SK-N-SH (cell line): ENCODE results near the gene CTRB1. TPM values are rescaled to one million over a fixed set of nuclear protein-coding genes. Genes with fewer than 3 reads are reported as not detected.

ENCODE experiments used
- CTCF ChIA-PET: fragments of 300-600, 350-600 bp; formaldehyde crosslinking; extraction: SDS; loops from one replicate; lab custom pipeline; 2021; lab: Yijun Ruan, JAX
- POLR2A ChIA-PET: fragments of 350-600 bp; sonication (Branson Sonifier 250); formaldehyde crosslinking; extraction: SDS; loops from one replicate; lab custom pipeline; 2020; ENCODE audit warnings: antibody characterized with exemption, inconsistent platforms; lab: Yijun Ruan, JAX
- DNase-seq: peaks from one replicate; pipeline ENCODE4 v3.0.0; 2012
- H2AFZ ChIP-seq: fragments of 200-600 bp; sonication (generic); 2 replicates; pipeline ENCODE4 v1.8.1; 2016; ENCODE audit warnings: antibody characterized with exemption, mild to moderate bottlenecking, low read depth
- H3F3A ChIP-seq: fragments of 200-600 bp; sonication (generic); replicated peaks from 2 replicates; pipeline ENCODE3; 2016; ENCODE audit warnings: antibody characterized with exemption, mild to moderate bottlenecking; ENCODE audit not compliant: insufficient read depth
- H3K27ac ChIP-seq, 2 experiments: fragments of 200-500 bp in 1 of 2; fragments of 200-600 bp in 1 of 2; sonication (Bioruptor generic) in 1 of 2; sonication (generic), shearing (Covaris generic) in 1 of 2; 2 replicates each; pipeline versions ENCODE4 v1.5.1 to v1.6.1; 2014 to 2016; ENCODE audit warnings: low read depth in 2 of 2, inconsistent platforms in 1 of 2, low read length in 1 of 2, mild to moderate bottlenecking in 1 of 2, mixed read lengths in 1 of 2
- H3K27me3 ChIP-seq: fragments of 200-600 bp; sonication (generic), shearing (Covaris generic); 2 replicates; pipeline ENCODE4 v1.6.1; 2016; ENCODE audit warnings: mixed run types; ENCODE audit not compliant: insufficient read depth
- H3K36me3 ChIP-seq, 2 experiments: fragments of 200-500 bp in 1 of 2; fragments of 200-600 bp in 1 of 2; sonication (Bioruptor generic) in 1 of 2; sonication (generic) in 1 of 2; replicated peaks in 1 of 2; 2 replicates each; pipeline versions ENCODE3 to v1.5.1; 2014 to 2016; ENCODE audit warnings: low read length in 1 of 2, mild to moderate bottlenecking in 1 of 2; ENCODE audit not compliant: insufficient read depth in 2 of 2, control insufficient read depth in 1 of 2
- H3K4me1 ChIP-seq, 2 experiments: fragments of 200-500 bp in 1 of 2; fragments of 200-600 bp in 1 of 2; sonication (Bioruptor generic) in 1 of 2; sonication (generic), shearing (Covaris generic) in 1 of 2; 2 replicates each; pipeline versions ENCODE4 v1.5.1 to v1.6.1; 2014 to 2016; ENCODE audit warnings: low read depth in 1 of 2, low read length in 1 of 2, mixed run types in 1 of 2; ENCODE audit not compliant: insufficient read depth in 2 of 2, control insufficient read depth in 1 of 2
- H3K4me2 ChIP-seq: fragments of 200-600 bp; sonication (generic), shearing (Covaris generic); 2 replicates; pipeline ENCODE4 v1.6.1; 2017; ENCODE audit warnings: mixed run types
- H3K4me3 ChIP-seq, 2 experiments: fragments of 200-500 bp in 1 of 2; fragments of 200-600 bp in 1 of 2; sonication (Bioruptor generic) in 1 of 2; sonication (generic), shearing (Covaris generic) in 1 of 2; 2 replicates each; pipeline versions ENCODE4 v1.5.1 to v1.8.1; 2014 to 2016; ENCODE audit warnings: low read depth in 2 of 2, inconsistent platforms in 1 of 2, low read length in 1 of 2, mild to moderate bottlenecking in 1 of 2, mixed read lengths in 1 of 2, moderate library complexity in 1 of 2
- H3K79me2 ChIP-seq: fragments of 200-600 bp; sonication (generic); 2 replicates; pipeline ENCODE4 v1.8.1; 2017; ENCODE audit warnings: mild to moderate bottlenecking; ENCODE audit not compliant: insufficient read depth
- H3K9ac ChIP-seq: fragments of 200-600 bp; sonication (generic); 2 replicates; pipeline ENCODE4 v1.6.1; 2017; ENCODE audit warnings: mixed run types
- H3K9me2 ChIP-seq: fragments of 200-600 bp; sonication (generic); 2 replicates; pipeline ENCODE4 v1.6.1; 2017; ENCODE audit warnings: mixed run types
- H3K9me3 ChIP-seq: fragments of 200-600 bp; sonication (generic); 2 replicates; pipeline ENCODE4 v1.6.1; 2017; ENCODE audit warnings: mixed run types, mild to moderate bottlenecking, moderate library complexity
- H4K20me1 ChIP-seq: fragments of 200-600 bp; sonication (generic); 2 replicates; pipeline ENCODE4 v1.6.1; 2017; ENCODE audit warnings: mild to moderate bottlenecking, mixed run types; ENCODE audit not compliant: insufficient read depth
- FOXJ3 ChIP-seq: sonication (generic); formaldehyde crosslinking; IDR thresholded peaks from 2 replicates; pipeline ENCODE4 v1.5.1; 2020; ENCODE audit warnings: mild to moderate bottlenecking, missing genetic modification reagents
- GABPA ChIP-seq: IDR thresholded peaks from 2 replicates; pipeline ENCODE4 v1.4.0; 2012; ENCODE audit warnings: low read depth, mild to moderate bottlenecking
- GATA2 ChIP-seq: sonication (generic); formaldehyde crosslinking; IDR thresholded peaks from 2 replicates; pipeline ENCODE4 v1.5.0; 2020; ENCODE audit warnings: mild to moderate bottlenecking, missing genetic modification reagents
- MAX ChIP-seq: IDR thresholded peaks from 2 replicates; pipeline ENCODE4 v1.4.0; 2012; ENCODE audit warnings: low read depth
- NFIC ChIP-seq: IDR thresholded peaks from 2 replicates; pipeline ENCODE4 v1.4.0; 2012; ENCODE audit warnings: borderline replicate concordance
- SMC3 ChIP-seq: IDR thresholded peaks from 2 replicates; pipeline ENCODE4 v1.6.1; 2012; ENCODE audit warnings: low read depth, low read length, improper control_type of control experiment
- TCF12 ChIP-seq: IDR thresholded peaks from 2 replicates; pipeline ENCODE4 v1.4.0; 2012
- YY1 ChIP-seq: IDR thresholded peaks from 2 replicates; pipeline ENCODE4 v1.4.0; 2012; ENCODE audit warnings: low read depth, mild to moderate bottlenecking
- WGBS: methylation state at CpG from one replicate; pipeline ENCODE4 v1.1.6; 2017; ENCODE audit warnings: low lambda C conversion rate; 5-methylcytosine and 5-hydroxymethylcytosine counted together
- polyA plus RNA-seq, 3 experiments: library from polyadenylated mRNA; depleted of rRNA; stranded (reverse); fragments of >200 nt; gene quantifications; 2 replicates each; pipeline ENCODE4 v1.2.3, GENCODE V29; 2012
- TF ChIP-seq, protein P1 (sequence below): IDR thresholded peaks from 2 replicates; pipeline ENCODE4 v1.6.1; 2012; ENCODE audit warnings: mild to moderate bottlenecking, low read depth, low read length, moderate library complexity
- TF ChIP-seq, protein P2 (sequence below): fragments of 200-600 bp; sonication (generic); IDR thresholded peaks from 2 replicates; pipeline ENCODE4 v1.6.1; 2017; ENCODE audit warnings: antibody characterized with exemption, mild to moderate bottlenecking, moderate library complexity

CTRB1 gene
- polyA plus RNA-seq, 1 of the 3 experiments (the other 2 are of a cell fraction) = not detected

- TF ChIP-seq TCF12 (no peak), SMC3 (no peak), GATA2 (CRISPR knock-in tag) (no peak), FOXJ3 (no peak)
- TF ChIP-seq, protein P1, sequence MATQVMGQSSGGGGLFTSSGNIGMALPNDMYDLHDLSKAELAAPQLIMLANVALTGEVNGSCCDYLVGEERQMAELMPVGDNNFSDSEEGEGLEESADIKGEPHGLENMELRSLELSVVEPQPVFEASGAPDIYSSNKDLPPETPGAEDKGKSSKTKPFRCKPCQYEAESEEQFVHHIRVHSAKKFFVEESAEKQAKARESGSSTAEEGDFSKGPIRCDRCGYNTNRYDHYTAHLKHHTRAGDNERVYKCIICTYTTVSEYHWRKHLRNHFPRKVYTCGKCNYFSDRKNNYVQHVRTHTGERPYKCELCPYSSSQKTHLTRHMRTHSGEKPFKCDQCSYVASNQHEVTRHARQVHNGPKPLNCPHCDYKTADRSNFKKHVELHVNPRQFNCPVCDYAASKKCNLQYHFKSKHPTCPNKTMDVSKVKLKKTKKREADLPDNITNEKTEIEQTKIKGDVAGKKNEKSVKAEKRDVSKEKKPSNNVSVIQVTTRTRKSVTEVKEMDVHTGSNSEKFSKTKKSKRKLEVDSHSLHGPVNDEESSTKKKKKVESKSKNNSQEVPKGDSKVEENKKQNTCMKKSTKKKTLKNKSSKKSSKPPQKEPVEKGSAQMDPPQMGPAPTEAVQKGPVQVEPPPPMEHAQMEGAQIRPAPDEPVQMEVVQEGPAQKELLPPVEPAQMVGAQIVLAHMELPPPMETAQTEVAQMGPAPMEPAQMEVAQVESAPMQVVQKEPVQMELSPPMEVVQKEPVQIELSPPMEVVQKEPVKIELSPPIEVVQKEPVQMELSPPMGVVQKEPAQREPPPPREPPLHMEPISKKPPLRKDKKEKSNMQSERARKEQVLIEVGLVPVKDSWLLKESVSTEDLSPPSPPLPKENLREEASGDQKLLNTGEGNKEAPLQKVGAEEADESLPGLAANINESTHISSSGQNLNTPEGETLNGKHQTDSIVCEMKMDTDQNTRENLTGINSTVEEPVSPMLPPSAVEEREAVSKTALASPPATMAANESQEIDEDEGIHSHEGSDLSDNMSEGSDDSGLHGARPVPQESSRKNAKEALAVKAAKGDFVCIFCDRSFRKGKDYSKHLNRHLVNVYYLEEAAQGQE = no peak
- TF ChIP-seq, protein P2, sequence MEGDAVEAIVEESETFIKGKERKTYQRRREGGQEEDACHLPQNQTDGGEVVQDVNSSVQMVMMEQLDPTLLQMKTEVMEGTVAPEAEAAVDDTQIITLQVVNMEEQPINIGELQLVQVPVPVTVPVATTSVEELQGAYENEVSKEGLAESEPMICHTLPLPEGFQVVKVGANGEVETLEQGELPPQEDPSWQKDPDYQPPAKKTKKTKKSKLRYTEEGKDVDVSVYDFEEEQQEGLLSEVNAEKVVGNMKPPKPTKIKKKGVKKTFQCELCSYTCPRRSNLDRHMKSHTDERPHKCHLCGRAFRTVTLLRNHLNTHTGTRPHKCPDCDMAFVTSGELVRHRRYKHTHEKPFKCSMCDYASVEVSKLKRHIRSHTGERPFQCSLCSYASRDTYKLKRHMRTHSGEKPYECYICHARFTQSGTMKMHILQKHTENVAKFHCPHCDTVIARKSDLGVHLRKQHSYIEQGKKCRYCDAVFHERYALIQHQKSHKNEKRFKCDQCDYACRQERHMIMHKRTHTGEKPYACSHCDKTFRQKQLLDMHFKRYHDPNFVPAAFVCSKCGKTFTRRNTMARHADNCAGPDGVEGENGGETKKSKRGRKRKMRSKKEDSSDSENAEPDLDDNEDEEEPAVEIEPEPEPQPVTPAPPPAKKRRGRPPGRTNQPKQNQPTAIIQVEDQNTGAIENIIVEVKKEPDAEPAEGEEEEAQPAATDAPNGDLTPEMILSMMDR = no peak
- TF ChIP-seq, all 33 proteins: peak for 0
These were observed 11.9 kb upstream of the CTRB1 start, which contains the start of gene CTRB2 (continued) for GRCh38 chr16:75206749-75207451.

- Histone ChIP-seq H3K9me3 (no peaks in the 10 kb centered on the region), H3K4me2 (no peak overlapping the region), H3F3A (no peaks in the 10 kb centered on the region), H3K4me3 (no peak overlapping the region), H3K27ac (no peak overlapping the region), H3K27me3 (no peaks in the 10 kb centered on the region), H2AFZ (no peak overlapping the region), H3K36me3 (no peaks in the 10 kb centered on the region), H4K20me1 (no peaks in the 10 kb centered on the region), H3K9ac (no peak overlapping the region), H3K4me1 (no peaks in the 10 kb centered on the region), H3K79me2 (no peaks in the 10 kb centered on the region), H3K9me2 (no peaks in the 10 kb centered on the region)
- ChIA-PET CTCF (interaction anchor here (0.7 to 1.4 kb wide), 3 partner anchors 8 to 178 kb away, joined by 3 to 11 read pairs (median 3); no protein-coding TSS in a partner anchor), POLR2A (no interaction called here)
- no peak for DNase-seq
- TF ChIP-seq TCF12 (no peak), YY1 (no peak), NFIC (no peak), SMC3 (no peak), GABPA (no peak), MAX (no peak)
- TF ChIP-seq, protein P2 = no peak
- WGBS = 82% methylated on average over 9 of the region's 11 CpGs
These were observed 11.0 kb upstream of the CTRB1 start for GRCh38 chr16:75207831-75208230.
